B cell (primary cell): ENCODE data around the gene KIRREL3. TPM values are rescaled to one million over a fixed set of nuclear protein-coding genes. Genes with fewer than 3 reads are reported as not detected.

Experiments used
- ATAC-seq: fragments of 200-7000 bp; cut with Tn5 transposase; one replicate; pipeline ENCODE4 v1.10.0; 2021; ENCODE audit warnings: low read depth, mild to moderate bottlenecking, moderate number of reproducible peaks, moderate library complexity
- CTCF ChIA-PET: fragments of 350-600 bp; sonication (Branson Sonifier 250); formaldehyde crosslinking; loops from one replicate; lab custom pipeline; 2021; ENCODE audit warnings: antibody characterized with exemption, inconsistent platforms; lab: Charles Lee
- POLR2A ChIA-PET: fragments of 350-600 bp; sonication (Branson Sonifier 250); formaldehyde crosslinking; loops from one replicate; lab custom pipeline; 2021; ENCODE audit warnings: antibody characterized with exemption; lab: Charles Lee
- DNase-seq: peaks from one replicate; pipeline ENCODE4 v3.0.0; 2013
- H2AFZ ChIP-seq: 2 replicates; pipeline ENCODE4 v1.6.1; 2012; ENCODE audit warnings: mild to moderate bottlenecking, low read depth, low read length; ENCODE audit not compliant: insufficient read depth, poor library complexity, severe bottlenecking
- H3K27ac ChIP-seq, 2 donors: 1 replicate in 1 of 2; 2 replicates in 1 of 2; pipeline ENCODE4 v1.5.1; 2012 to 2013; ENCODE audit warnings: low read length in 2 of 2, mild to moderate bottlenecking in 2 of 2, moderate library complexity in 1 of 2
- H3K27me3 ChIP-seq, 4 experiments: fragments of 200-600 bp in 1 of 4; sonication (generic) in 1 of 4; replicated peaks in 1 of 4; 1 replicate in 2 of 4; 2 replicates in 2 of 4; pipeline versions ENCODE4 v1.6.1 to v1.7.0; 2013 to 2016; ENCODE audit warnings: low read length in 3 of 4, mild to moderate bottlenecking in 2 of 4, mixed read lengths in 1 of 4, moderate library complexity in 1 of 4; ENCODE audit not compliant: insufficient read depth in 4 of 4, control insufficient read depth in 3 of 4; ENCODE audit errors: control extremely low read depth in 1 of 4
- H3K36me3 ChIP-seq, 2 experiments: replicated peaks in 1 of 2; 1 replicate in 1 of 2; 2 replicates in 1 of 2; pipeline versions ENCODE4 v1.6.1 to v1.7.1; 2013; ENCODE audit warnings: low read length in 1 of 2; ENCODE audit not compliant: insufficient read depth in 2 of 2, control insufficient read depth in 1 of 2; ENCODE audit errors: control extremely low read depth in 1 of 2, extremely low read depth in 1 of 2
- H3K4me1 ChIP-seq, 2 donors: fragments of 200-600 bp in 1 of 2; sonication (generic) in 1 of 2; 1 replicate in 1 of 2; 2 replicates in 1 of 2; pipeline versions ENCODE4 v1.5.1 to v1.6.1; 2013 to 2017; ENCODE audit warnings: low read length in 2 of 2; ENCODE audit not compliant: control insufficient read depth in 2 of 2, insufficient read depth in 2 of 2
- H3K4me2 ChIP-seq: replicated peaks from 2 replicates; pipeline ENCODE3; 2012; ENCODE audit warnings: mild to moderate bottlenecking, low read depth, low read length; ENCODE audit not compliant: poor library complexity, severe bottlenecking
- H3K4me3 ChIP-seq, 5 experiments: fragments of 200-600 bp in 1 of 5; sonication (generic) in 1 of 5; 1 replicate in 3 of 5; 2 replicates in 2 of 5; pipeline versions ENCODE4 v1.5.1 to v1.7.0; 2011 to 2016; ENCODE audit warnings: low read length in 4 of 5, mild to moderate bottlenecking in 4 of 5, low read depth in 2 of 5, control low read depth in 1 of 5, moderate library complexity in 1 of 5; ENCODE audit not compliant: insufficient read depth in 1 of 5; ENCODE audit errors: control extremely low read depth in 1 of 5, extremely low read depth in 1 of 5
- H3K79me2 ChIP-seq: fragments of 200-600 bp; sonication (generic); one replicate; pipeline ENCODE4 v1.6.0; 2016; ENCODE audit warnings: low read length; ENCODE audit not compliant: control insufficient read depth, insufficient read depth
- H3K9ac ChIP-seq: fragments of 200-600 bp; sonication (generic); 2 replicates; pipeline ENCODE4 v1.6.1; 2017; ENCODE audit warnings: mild to moderate bottlenecking, low read length, moderate library complexity
- H3K9me3 ChIP-seq, 3 donors: one replicate each; pipeline versions ENCODE4 v1.6.1 to v1.7.1; 2013; ENCODE audit warnings: low read length in 2 of 3; ENCODE audit not compliant: control insufficient read depth in 2 of 3, insufficient read depth in 1 of 3; ENCODE audit errors: control extremely low read depth in 1 of 3
- H4K20me1 ChIP-seq: 2 replicates; pipeline ENCODE4 v1.6.0; 2012; ENCODE audit warnings: mild to moderate bottlenecking, low read length; ENCODE audit not compliant: insufficient read depth, control insufficient read depth, poor library complexity, severe bottlenecking
- H3K27ac Mint-ChIP-seq: one replicate; pipeline ENCODE4 v1.8.0; 2021; ENCODE audit warnings: mixed read lengths
- H3K27me3 Mint-ChIP-seq: one replicate; pipeline ENCODE4 v1.8.0; 2021; ENCODE audit warnings: mixed read lengths
- H3K4me1 Mint-ChIP-seq: one replicate; pipeline ENCODE4 v1.8.0; 2021; ENCODE audit warnings: mixed read lengths
- H3K4me3 Mint-ChIP-seq: one replicate; pipeline ENCODE4 v1.8.0; 2021; ENCODE audit warnings: mixed read lengths
- H3K9me3 Mint-ChIP-seq: one replicate; pipeline ENCODE4 v1.8.0; 2022; ENCODE audit warnings: mixed read lengths; ENCODE audit not compliant: insufficient read depth
- EZH2 ChIP-seq: IDR thresholded peaks from 2 replicates; pipeline ENCODE4 v1.6.1; 2012; ENCODE audit warnings: borderline replicate concordance, low read depth, mild to moderate bottlenecking, moderate library complexity, low read length; ENCODE audit not compliant: insufficient read depth, poor library complexity, severe bottlenecking
- WGBS: methylation state at CpG from one replicate; pipeline ENCODE4 v1.1.5; 2013; ENCODE audit warnings: missing lambda C conversion rate; ENCODE audit not compliant: insufficient coverage; 5-methylcytosine and 5-hydroxymethylcytosine counted together
- intact Hi-C: fragments of 100-400 bp; cut with micrococcal nuclease; formaldehyde crosslinking; loops from one replicate; pipeline ENCODE4 v1.10.0; 2022
- polyA plus RNA-seq: library from polyadenylated mRNA; depleted of rRNA; stranded (reverse); fragments of >200 nt; gene quantifications from 2 replicates; pipeline ENCODE4 v1.2.3, GENCODE V29; 2012
- total RNA-seq, 2 donors: library from RNA; stranded (reverse); fragments of 120-200 nt in 1 of 2; gene quantifications; 1 replicate in 1 of 2; 2 replicates in 1 of 2; pipeline versions ENCODE4 v1.2.3 to v1.2.4, GENCODE V29; 2013 to 2022
- TF ChIP-seq, protein P1 (sequence below): fragments of 200-600 bp; IDR thresholded peaks from one replicate; pipeline ENCODE4 v1.8.0; 2022; ENCODE audit warnings: antibody characterized with exemption, mild to moderate bottlenecking

Gene KIRREL3
- total and polyA plus RNA-seq, 2 donors (not counting 1 experiment from before 2014, with no cell fraction given) = not detected

GRCh38 chr11:126939552-126939951, 61.0 kb downstream of the KIRREL3 start:
- WGBS = 75% methylated on average over 1 of the region's 2 CpGs
- CTCF ChIA-PET = no interaction called here
- no peak overlapping the region for H3K4me3 Mint-ChIP-seq

DNA sequence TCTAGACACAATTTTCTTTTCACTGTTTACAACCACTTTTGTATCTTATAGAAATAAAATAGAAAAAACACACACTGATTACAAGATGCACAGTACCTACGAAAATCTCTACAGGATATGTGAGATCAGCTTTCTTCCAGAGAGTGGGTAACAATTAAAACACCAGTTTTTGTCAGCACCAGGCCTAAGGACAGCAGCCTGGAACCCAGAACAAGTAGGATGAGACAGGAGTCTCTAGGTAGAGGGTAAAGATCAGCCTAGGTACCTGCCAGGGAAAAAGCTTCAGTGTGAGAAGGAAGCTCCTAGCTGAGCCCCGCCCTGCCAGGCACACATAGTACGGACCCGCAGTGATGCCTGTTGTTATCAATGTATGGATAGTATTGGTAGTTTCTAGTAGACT, 61.9 kb downstream of the KIRREL3 start:
- Histone ChIP-seq H3K36me3 (no peaks in the 10 kb centered on the region), H2AFZ (no peak overlapping the region), H3K4me3 (no peak overlapping the region), H3K9ac (no peak overlapping the region), H3K4me1 (no peaks in the 10 kb centered on the region), H3K4me2 (no peak overlapping the region), H4K20me1 (no peaks in the 10 kb centered on the region), H3K27me3 (no peaks in the 10 kb centered on the region), H3K9me3 (peaks cover 0 to 5% (median 0%) of the 10 kb centered on the region in 3 donors), H3K27ac (no peak overlapping the region), H3K79me2 (no peaks in the 10 kb centered on the region)
- TF ChIP-seq EZH2 = no peak
- TF ChIP-seq, protein P1, sequence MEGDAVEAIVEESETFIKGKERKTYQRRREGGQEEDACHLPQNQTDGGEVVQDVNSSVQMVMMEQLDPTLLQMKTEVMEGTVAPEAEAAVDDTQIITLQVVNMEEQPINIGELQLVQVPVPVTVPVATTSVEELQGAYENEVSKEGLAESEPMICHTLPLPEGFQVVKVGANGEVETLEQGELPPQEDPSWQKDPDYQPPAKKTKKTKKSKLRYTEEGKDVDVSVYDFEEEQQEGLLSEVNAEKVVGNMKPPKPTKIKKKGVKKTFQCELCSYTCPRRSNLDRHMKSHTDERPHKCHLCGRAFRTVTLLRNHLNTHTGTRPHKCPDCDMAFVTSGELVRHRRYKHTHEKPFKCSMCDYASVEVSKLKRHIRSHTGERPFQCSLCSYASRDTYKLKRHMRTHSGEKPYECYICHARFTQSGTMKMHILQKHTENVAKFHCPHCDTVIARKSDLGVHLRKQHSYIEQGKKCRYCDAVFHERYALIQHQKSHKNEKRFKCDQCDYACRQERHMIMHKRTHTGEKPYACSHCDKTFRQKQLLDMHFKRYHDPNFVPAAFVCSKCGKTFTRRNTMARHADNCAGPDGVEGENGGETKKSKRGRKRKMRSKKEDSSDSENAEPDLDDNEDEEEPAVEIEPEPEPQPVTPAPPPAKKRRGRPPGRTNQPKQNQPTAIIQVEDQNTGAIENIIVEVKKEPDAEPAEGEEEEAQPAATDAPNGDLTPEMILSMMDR = no peak
- no peaks in the 10 kb centered on the region for H3K27me3 Mint-ChIP-seq
- no peaks in the 10 kb centered on the region for H3K9me3 Mint-ChIP-seq
- no peak for DNase-seq
- no peak for ATAC-seq
- 94% methylated on average over 3 of the region's 4 CpGs for WGBS
- no peak overlapping the region for H3K27ac Mint-ChIP-seq
- intact Hi-C loops = no loop called here
- ChIA-PET CTCF (no interaction called here), POLR2A (no interaction called here)
- no peaks in the 10 kb centered on the region for H3K4me1 Mint-ChIP-seq
- no peak overlapping the region for H3K4me3 Mint-ChIP-seq

More at GRCh38 chr11:126939552-126939951, 61.0 kb downstream of the KIRREL3 start:
- H3K9me3 Mint-ChIP-seq = no peaks in the 10 kb centered on the region
- H3K27ac Mint-ChIP-seq = no peak overlapping the region
- ATAC-seq (no peak), DNase-seq (no peak)
- Histone ChIP-seq H3K4me3 (no peak overlapping the region), H3K27ac (no peak overlapping the region), H3K27me3 (no peaks in the 10 kb centered on the region), H3K4me1 (no peaks in the 10 kb centered on the region), H3K4me2 (no peak overlapping the region), H3K9me3 (peaks cover 0 to 8% (median 0%) of the 10 kb centered on the region in 3 donors), H3K36me3 (no peaks in the 10 kb centered on the region), H3K9ac (no peak overlapping the region), H3K79me2 (no peaks in the 10 kb centered on the region), H4K20me1 (no peaks in the 10 kb centered on the region), H2AFZ (no peak overlapping the region)
- POLR2A ChIA-PET = no interaction called here
- H3K4me1 Mint-ChIP-seq = no peaks in the 10 kb centered on the region
- intact Hi-C loops = no loop called here
- TF ChIP-seq, protein P1 = no peak
- no peak for TF ChIP-seq EZH2
- H3K27me3 Mint-ChIP-seq = no peaks in the 10 kb centered on the region
